Measurements from ENCODE around the gene ST14. TPM values are rescaled to one million over a fixed set of nuclear protein-coding genes. Genes with fewer than 3 reads are reported as not detected.

The ST14 gene
- total and polyA plus RNA-seq, 10 of the 15 experiments (the other 5 are each of a cell fraction or from before 2014, with no cell fraction given): 0.02 to 3.9 (median 0.73) TPM; not detected in 2

DNA sequence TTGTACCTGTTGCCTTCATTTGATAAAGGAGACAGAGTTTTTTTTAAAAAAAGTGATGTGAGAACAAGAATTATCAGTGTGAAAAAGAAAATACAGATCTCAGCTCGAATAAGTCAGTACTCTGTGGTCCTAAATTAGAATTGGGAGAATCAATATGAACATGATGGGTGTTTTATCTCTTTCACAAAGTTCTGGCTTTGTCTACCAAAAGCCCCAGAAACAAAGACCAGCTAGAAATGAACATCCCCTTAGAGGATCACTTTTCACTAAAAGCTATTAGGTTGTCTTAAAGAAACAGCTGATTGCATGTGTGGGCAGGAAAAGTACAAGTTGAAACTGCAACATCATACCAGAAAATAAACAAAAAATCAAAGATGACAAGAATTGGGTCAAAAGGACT is 8.4 kb upstream of the ST14 start (continued):
- TF ChIP-seq, protein P1, sequence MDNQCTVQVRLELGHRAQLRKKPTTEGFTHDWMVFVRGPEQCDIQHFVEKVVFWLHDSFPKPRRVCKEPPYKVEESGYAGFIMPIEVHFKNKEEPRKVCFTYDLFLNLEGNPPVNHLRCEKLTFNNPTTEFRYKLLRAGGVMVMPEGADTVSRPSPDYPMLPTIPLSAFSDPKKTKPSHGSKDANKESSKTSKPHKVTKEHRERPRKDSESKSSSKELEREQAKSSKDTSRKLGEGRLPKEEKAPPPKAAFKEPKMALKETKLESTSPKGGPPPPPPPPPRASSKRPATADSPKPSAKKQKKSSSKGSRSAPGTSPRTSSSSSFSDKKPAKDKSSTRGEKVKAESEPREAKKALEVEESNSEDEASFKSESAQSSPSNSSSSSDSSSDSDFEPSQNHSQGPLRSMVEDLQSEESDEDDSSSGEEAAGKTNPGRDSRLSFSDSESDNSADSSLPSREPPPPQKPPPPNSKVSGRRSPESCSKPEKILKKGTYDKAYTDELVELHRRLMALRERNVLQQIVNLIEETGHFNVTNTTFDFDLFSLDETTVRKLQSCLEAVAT (IDR thresholded peaks at IDR 0.05): no peak
- TF ChIP-seq, protein P2, sequence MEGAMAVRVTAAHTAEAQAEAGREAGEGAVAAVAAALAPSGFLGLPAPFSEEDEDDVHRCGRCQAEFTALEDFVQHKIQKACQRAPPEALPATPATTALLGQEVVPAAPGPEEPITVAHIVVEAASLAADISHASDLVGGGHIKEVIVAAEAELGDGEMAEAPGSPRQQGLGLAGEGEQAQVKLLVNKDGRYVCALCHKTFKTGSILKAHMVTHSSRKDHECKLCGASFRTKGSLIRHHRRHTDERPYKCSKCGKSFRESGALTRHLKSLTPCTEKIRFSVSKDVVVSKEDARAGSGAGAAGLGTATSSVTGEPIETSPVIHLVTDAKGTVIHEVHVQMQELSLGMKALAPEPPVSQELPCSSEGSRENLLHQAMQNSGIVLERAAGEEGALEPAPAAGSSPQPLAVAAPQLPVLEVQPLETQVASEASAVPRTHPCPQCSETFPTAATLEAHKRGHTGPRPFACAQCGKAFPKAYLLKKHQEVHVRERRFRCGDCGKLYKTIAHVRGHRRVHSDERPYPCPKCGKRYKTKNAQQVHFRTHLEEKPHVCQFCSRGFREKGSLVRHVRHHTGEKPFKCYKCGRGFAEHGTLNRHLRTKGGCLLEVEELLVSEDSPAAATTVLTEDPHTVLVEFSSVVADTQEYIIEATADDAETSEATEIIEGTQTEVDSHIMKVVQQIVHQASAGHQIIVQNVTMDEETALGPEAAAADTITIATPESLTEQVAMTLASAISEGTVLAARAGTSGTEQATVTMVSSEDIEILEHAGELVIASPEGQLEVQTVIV (IDR thresholded peaks at IDR 0.05; ENCODE audit: borderline replicate concordance, partially characterized antibody): no peak
- TF ChIP-seq HDGF (IDR thresholded peaks at IDR 0.05) (no peak), ASH2L (IDR thresholded peaks at IDR 0.05; ENCODE audit: borderline replicate concordance, low read depth) (no peak), YY1 (IDR thresholded peaks at IDR 0.05; ENCODE audit: low read depth, low read length) (no peak), ZZZ3 (IDR thresholded peaks at IDR 0.05; ENCODE audit: control insufficient read depth, insufficient read length, low read depth) (no peak), ATF7 (IDR thresholded peaks at IDR 0.05; ENCODE audit: low read depth) (no peak), RAD51 (IDR thresholded peaks at IDR 0.05) (no peak), NRF1 (conservative IDR thresholded peaks at IDR 0.05; ENCODE audit: low read depth, low read length) (no peak), PAX8 (IDR thresholded peaks at IDR 0.05) (no peak), SP1 (IDR thresholded peaks at IDR 0.05; ENCODE audit: low read depth, low read length) (no peak)
- TF ChIP-seq, protein P3, sequence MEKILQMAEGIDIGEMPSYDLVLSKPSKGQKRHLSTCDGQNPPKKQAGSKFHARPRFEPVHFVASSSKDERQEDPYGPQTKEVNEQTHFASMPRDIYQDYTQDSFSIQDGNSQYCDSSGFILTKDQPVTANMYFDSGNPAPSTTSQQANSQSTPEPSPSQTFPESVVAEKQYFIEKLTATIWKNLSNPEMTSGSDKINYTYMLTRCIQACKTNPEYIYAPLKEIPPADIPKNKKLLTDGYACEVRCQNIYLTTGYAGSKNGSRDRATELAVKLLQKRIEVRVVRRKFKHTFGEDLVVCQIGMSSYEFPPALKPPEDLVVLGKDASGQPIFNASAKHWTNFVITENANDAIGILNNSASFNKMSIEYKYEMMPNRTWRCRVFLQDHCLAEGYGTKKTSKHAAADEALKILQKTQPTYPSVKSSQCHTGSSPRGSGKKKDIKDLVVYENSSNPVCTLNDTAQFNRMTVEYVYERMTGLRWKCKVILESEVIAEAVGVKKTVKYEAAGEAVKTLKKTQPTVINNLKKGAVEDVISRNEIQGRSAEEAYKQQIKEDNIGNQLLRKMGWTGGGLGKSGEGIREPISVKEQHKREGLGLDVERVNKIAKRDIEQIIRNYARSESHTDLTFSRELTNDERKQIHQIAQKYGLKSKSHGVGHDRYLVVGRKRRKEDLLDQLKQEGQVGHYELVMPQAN (conservative IDR thresholded peaks at IDR 0.05): no peak

Measured in GM12878 (cell line).